Bronchial epithelial cell (primary cell): Measurements from ENCODE around the gene EEIG1. TPM values are rescaled to one million over a fixed set of nuclear protein-coding genes. Genes with fewer than 3 reads are reported as not detected.

Source experiments
- DNase-seq: peaks from one replicate; pipeline ENCODE4 v3.0.0-alpha.2; 2010; ENCODE audit warnings: low read depth
- FAIRE-seq: peaks from 2 replicates; lab custom pipeline; 2011; peaks lifted over from hg19 to GRCh38; lab: Jason Lieb, UNC
- H3K27me3 ChIP-seq: 2 replicates; pipeline ENCODE4 v1.5.1; 2011; ENCODE audit warnings: low read length; ENCODE audit not compliant: control insufficient read depth, insufficient read depth
- H3K36me3 ChIP-seq: 2 replicates; pipeline ENCODE4 v1.5.1; 2011; ENCODE audit warnings: low read length; ENCODE audit not compliant: control insufficient read depth, insufficient read depth
- H3K4me3 ChIP-seq: 2 replicates; pipeline ENCODE4 v1.5.1; 2011; ENCODE audit warnings: mild to moderate bottlenecking, low read depth, low read length, control low read depth
- CTCF ChIP-seq: IDR thresholded peaks from 2 replicates; pipeline ENCODE4 v1.5.1; 2011; ENCODE audit warnings: mild to moderate bottlenecking, moderate library complexity, low read length, control low read depth, inconsistent platforms; ENCODE audit not compliant: insufficient read depth, severe bottlenecking
- total RNA-seq: library from RNA; depleted of rRNA; stranded (reverse); fragments of >200 nt; gene quantifications from 2 replicates; pipeline ENCODE4 v1.2.1, GENCODE V29; 2014

Gene EEIG1
- total RNA-seq, 1 donor from 2014 or later = 7.4 TPM

- FAIRE-seq = no peak
- TF ChIP-seq CTCF = no peak
- H3K4me3 ChIP-seq = no peak overlapping the region
- DNase-seq = no peak
- H3K36me3 ChIP-seq = no peaks in the 10 kb centered on the region
- H3K27me3 ChIP-seq = no peaks in the 10 kb centered on the region
These were observed 30.5 kb upstream of the EEIG1 start for GRCh38 chr9:128011071-128011817.

GRCh38 chr9:128009639-128010038, 28.9 kb upstream of the EEIG1 start:
- DNase-seq = no peak
- FAIRE-seq = no peak
- Histone ChIP-seq H3K36me3 (no peaks in the 10 kb centered on the region), H3K4me3 (no peak overlapping the region), H3K27me3 (no peaks in the 10 kb centered on the region)
- TF ChIP-seq CTCF = no peak

- FAIRE-seq = no peak
These were observed 27.4 kb upstream of the EEIG1 start for GRCh38 chr9:128008171-128008570.

GRCh38 chr9:128007566-128008138, 26.9 kb upstream of the EEIG1 start:
- FAIRE-seq (no peak), DNase-seq (peak; percentile 35)
- no peak overlapping the region for H3K4me3 ChIP-seq
- TF ChIP-seq CTCF = no peak
- H3K36me3 ChIP-seq = no peaks in the 10 kb centered on the region
- H3K27me3 ChIP-seq = no peaks in the 10 kb centered on the region

More at GRCh38 chr9:128008171-128008570, 27.4 kb upstream of the EEIG1 start:
- no peaks in the 10 kb centered on the region for H3K27me3 ChIP-seq
- no peaks in the 10 kb centered on the region for H3K36me3 ChIP-seq
- DNase-seq = no peak
- no peak for TF ChIP-seq CTCF
- no peak overlapping the region for H3K4me3 ChIP-seq

GRCh38 chr9:128006332-128006996, 25.7 kb upstream of the EEIG1 start:
- FAIRE-seq = no peak

More at GRCh38 chr9:128006332-128006996, 25.7 kb upstream of the EEIG1 start:
- no peak for TF ChIP-seq CTCF
- Histone ChIP-seq H3K4me3 (no peak overlapping the region), H3K27me3 (no peaks in the 10 kb centered on the region), H3K36me3 (no peaks in the 10 kb centered on the region)
- peak; percentile 55 for DNase-seq
